T-cell (primary cell): ENCODE measurements around the gene NKX3-2. TPM values are rescaled to one million over a fixed set of nuclear protein-coding genes. Genes with fewer than 3 reads are reported as not detected.

Experiments
- ATAC-seq, 4 experiments: fragments of 200-7000 bp in 3 of 4; fragments of 150-1000 bp in 1 of 4; cut with Tn5 transposase; replicated peaks in 1 of 4; 1 replicate in 3 of 4; 2 replicates in 1 of 4; pipeline ENCODE4 v1.10.0; 2021; ENCODE audit warnings: moderate library complexity in 3 of 4, mild to moderate bottlenecking in 2 of 4, moderate number of reproducible peaks in 1 of 4
- CTCF ChIA-PET, 2 donors: fragments of 300-600 bp; sonication (Branson Sonifier 250); formaldehyde crosslinking; loops; one replicate each; lab custom pipeline; 2022; ENCODE audit warnings: antibody characterized with exemption in 2 of 2; lab: Charles Lee
- POLR2A ChIA-PET, 2 donors: fragments of 300-600 bp; sonication (Branson Sonifier 250); formaldehyde crosslinking; loops; one replicate each; lab custom pipeline; 2022; ENCODE audit warnings: antibody characterized with exemption in 2 of 2; lab: Charles Lee
- DNase-seq, 35 experiments: peaks; one replicate each; pipeline versions ENCODE4 v3.0.0 to v3.0.0-alpha.2; 2013 to 2023
- H3K27ac ChIP-seq: one replicate; pipeline ENCODE4 v1.5.1; 2013; ENCODE audit warnings: low read length
- H3K27me3 ChIP-seq, 2 experiments: replicated peaks in 1 of 2; 1 replicate in 1 of 2; 2 replicates in 1 of 2; pipeline versions ENCODE4 v1.6.1 to v1.7.0; 2013; ENCODE audit warnings: low read length in 1 of 2, mixed read lengths in 1 of 2; ENCODE audit not compliant: control insufficient read depth in 2 of 2, insufficient read depth in 2 of 2; ENCODE audit errors: extremely low read depth in 1 of 2
- H3K36me3 ChIP-seq, 2 donors: 1 replicate in 1 of 2; 2 replicates in 1 of 2; pipeline versions ENCODE4 v1.6.1 to v1.7.0; 2013; ENCODE audit warnings: low read length in 1 of 2; ENCODE audit not compliant: control insufficient read depth in 2 of 2, insufficient read depth in 1 of 2; ENCODE audit errors: extremely low read depth in 1 of 2
- H3K4me1 ChIP-seq, 2 experiments: 1 replicate in 1 of 2; 2 replicates in 1 of 2; pipeline versions ENCODE4 v1.6.1 to v1.7.0; 2013; ENCODE audit warnings: low read length in 2 of 2, mixed read lengths in 1 of 2; ENCODE audit not compliant: insufficient read depth in 2 of 2, control insufficient read depth in 1 of 2; ENCODE audit errors: extremely low read depth in 1 of 2
- H3K4me3 ChIP-seq, 2 donors: 1 replicate in 1 of 2; 2 replicates in 1 of 2; pipeline versions ENCODE4 v1.5.1 to v1.7.0; 2013; ENCODE audit warnings: mild to moderate bottlenecking in 2 of 2, low read length in 1 of 2, moderate library complexity in 1 of 2; ENCODE audit not compliant: control insufficient read depth in 1 of 2; ENCODE audit errors: extremely low read depth in 1 of 2
- H3K9me3 ChIP-seq: 2 replicates; pipeline ENCODE4 v1.7.0; 2013
- H3K27ac Mint-ChIP-seq, 2 donors: one replicate each; pipeline ENCODE4 v1.8.0; 2020 to 2021; ENCODE audit warnings: mild to moderate bottlenecking in 2 of 2, mixed read lengths in 2 of 2
- H3K27me3 Mint-ChIP-seq, 2 donors: one replicate each; pipeline ENCODE4 v1.8.0; 2021 to 2022; ENCODE audit warnings: mixed read lengths in 2 of 2
- H3K36me3 Mint-ChIP-seq: one replicate; pipeline ENCODE4 v1.8.0; 2021; ENCODE audit warnings: mixed read lengths
- H3K4me1 Mint-ChIP-seq, 3 donors: one replicate each; pipeline ENCODE4 v1.8.0; 2020 to 2022; ENCODE audit warnings: mixed read lengths in 3 of 3, mild to moderate bottlenecking in 1 of 3
- H3K4me3 Mint-ChIP-seq, 3 donors: one replicate each; pipeline ENCODE4 v1.8.0; 2020 to 2022; ENCODE audit warnings: mild to moderate bottlenecking in 3 of 3, mixed read lengths in 3 of 3, moderate library complexity in 3 of 3
- H3K9me3 Mint-ChIP-seq, 3 donors: one replicate each; pipeline ENCODE4 v1.8.0; 2020 to 2022; ENCODE audit warnings: mixed read lengths in 3 of 3
- WGBS: methylation state at CpG from one replicate; pipeline ENCODE4 v1.1.5; 2013; ENCODE audit warnings: missing lambda C conversion rate; ENCODE audit not compliant: insufficient coverage; 5-methylcytosine and 5-hydroxymethylcytosine counted together
- total RNA-seq, 35 experiments: library from RNA in 6 of 35; stranded (reverse) in 6 of 35; fragments of 120-200 nt in 1 of 35; gene quantifications; one replicate each; pipeline versions ENCODE4 v1.2.1 to v1.2.4 and lab custom pipeline; 2013 to 2026

The NKX3-2 gene
- total RNA-seq, 5 donors from 2014 or later (not counting 1 experiment from before 2014, with no cell fraction given): not detected

GRCh38 chr4:13492747-13493146, 51.6 kb downstream of the NKX3-2 start:
- Mint-ChIP-seq H3K27ac (no peak overlapping the region), H3K4me3 (no peak overlapping the region), H3K4me1 (no peaks in the 10 kb centered on the region), H3K27me3 (peaks cover 42 to 56% of the 10 kb centered on the region in 2 donors), H3K36me3 (peaks cover 3% of the 10 kb centered on the region), H3K9me3 (peaks cover 0 to 3% (median 0%) of the 10 kb centered on the region in 3 donors)
- ATAC-seq (no peak), DNase-seq (no peak)
- H3K27ac ChIP-seq: no peak overlapping the region
- ChIA-PET CTCF (no interaction called here), POLR2A (no interaction called here)
- H3K4me3 ChIP-seq: no peak overlapping the region
- peaks cover 8 to 16% of the 10 kb centered on the region in 2 experiments for H3K27me3 ChIP-seq
- H3K4me1 ChIP-seq: no peaks in the 10 kb centered on the region
- H3K9me3 ChIP-seq: no peaks in the 10 kb centered on the region
- WGBS: no CpG with 5 or more reads among the region's 3 CpGs
- H3K36me3 ChIP-seq: no peaks in the 10 kb centered on the region

Other genes with a start within 250 kb of the NKX3-2 start
- 10 to 100 TPM in 4 of 5 donors, 1 to 10 TPM in 1; 8.7 to 15.1 (median 13.4) TPM for gene RAB28, start 60.2 kb downstream of the NKX3-2 start, total RNA-seq
- 10 to 100 TPM; 48.3 to 57.1 (median 55.4) TPM for gene BOD1L1, start 83.2 kb upstream of the NKX3-2 start, total RNA-seq